BJ (cell line): ENCODE results near the gene GSK3A. TPM values are rescaled to one million over a fixed set of nuclear protein-coding genes. Genes with fewer than 3 reads are reported as not detected.

Source experiments
- CTCF ChIA-PET: fragments of 350-600 bp; formaldehyde crosslinking; extraction: SDS; loops from one replicate; lab custom pipeline; 2021; ENCODE audit warnings: antibody characterized with exemption, inconsistent platforms; lab: Yijun Ruan, JAX
- POLR2A ChIA-PET: fragments of 300-600 bp; sonication (Branson Sonifier 250); formaldehyde crosslinking; extraction: SDS; loops from one replicate; lab custom pipeline; 2021; ENCODE audit warnings: antibody characterized with exemption; lab: Charles Lee
- DNase-seq: peaks from one replicate; pipeline ENCODE4 v3.0.0-alpha.2; 2011; ENCODE audit warnings: low read depth
- H3K27me3 ChIP-seq: 2 replicates; pipeline ENCODE4 v1.6.0; 2011; ENCODE audit warnings: low read length; ENCODE audit not compliant: control insufficient read depth, insufficient read depth
- H3K36me3 ChIP-seq: 2 replicates; pipeline ENCODE4 v1.5.1; 2011; ENCODE audit warnings: low read length; ENCODE audit not compliant: control insufficient read depth, insufficient read depth
- H3K4me3 ChIP-seq: 2 replicates; pipeline ENCODE4 v1.5.1; 2011; ENCODE audit warnings: low read depth, mild to moderate bottlenecking, control low read depth, low read length
- polyA plus RNA-seq: library from polyadenylated mRNA; depleted of rRNA; stranded (reverse); fragments of >200 nt; gene quantifications from 2 replicates; pipeline ENCODE4 v1.2.3, GENCODE V29; 2011
- TF ChIP-seq, protein P1 (sequence below): IDR thresholded peaks from 2 replicates; pipeline ENCODE4 v1.5.1; 2011; ENCODE audit warnings: low read depth, mild to moderate bottlenecking, control low read depth, inconsistent platforms, low read length, moderate library complexity; ENCODE audit not compliant: insufficient read depth

GSK3A gene
- polyA plus RNA-seq, 1 experiment, result 36.1 TPM

DNA sequence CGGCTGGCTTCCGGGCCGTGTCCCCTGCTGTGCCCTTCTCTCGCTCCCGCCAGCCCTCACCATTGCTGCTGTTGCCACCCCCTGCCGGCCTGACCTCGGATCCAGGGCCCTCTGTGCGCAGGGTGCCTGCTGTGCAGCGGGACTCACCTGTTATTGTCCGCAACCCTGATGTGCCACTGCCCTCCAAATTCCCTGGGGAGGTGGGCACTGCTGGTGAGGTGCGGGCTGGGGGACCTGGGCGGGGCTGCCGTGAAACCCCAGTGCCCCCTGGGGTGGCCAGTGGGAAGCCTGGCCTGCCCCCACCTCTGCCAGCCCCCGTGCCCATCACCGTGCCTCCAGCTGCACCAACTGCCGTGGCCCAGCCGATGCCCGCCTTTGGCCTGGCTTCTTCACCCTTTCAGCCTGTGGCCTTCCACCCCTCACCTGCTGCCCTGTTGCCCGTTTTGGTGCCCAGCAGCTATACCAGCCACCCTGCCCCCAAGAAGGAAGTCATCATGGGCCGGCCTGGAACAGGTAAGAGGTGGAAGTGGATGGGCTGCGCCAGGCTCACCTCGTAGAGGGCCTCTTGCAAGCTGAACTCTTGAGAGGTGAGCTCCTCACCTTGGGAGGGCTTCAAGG is 31.8 kb upstream of the GSK3A start:
- TF ChIP-seq, protein P1, sequence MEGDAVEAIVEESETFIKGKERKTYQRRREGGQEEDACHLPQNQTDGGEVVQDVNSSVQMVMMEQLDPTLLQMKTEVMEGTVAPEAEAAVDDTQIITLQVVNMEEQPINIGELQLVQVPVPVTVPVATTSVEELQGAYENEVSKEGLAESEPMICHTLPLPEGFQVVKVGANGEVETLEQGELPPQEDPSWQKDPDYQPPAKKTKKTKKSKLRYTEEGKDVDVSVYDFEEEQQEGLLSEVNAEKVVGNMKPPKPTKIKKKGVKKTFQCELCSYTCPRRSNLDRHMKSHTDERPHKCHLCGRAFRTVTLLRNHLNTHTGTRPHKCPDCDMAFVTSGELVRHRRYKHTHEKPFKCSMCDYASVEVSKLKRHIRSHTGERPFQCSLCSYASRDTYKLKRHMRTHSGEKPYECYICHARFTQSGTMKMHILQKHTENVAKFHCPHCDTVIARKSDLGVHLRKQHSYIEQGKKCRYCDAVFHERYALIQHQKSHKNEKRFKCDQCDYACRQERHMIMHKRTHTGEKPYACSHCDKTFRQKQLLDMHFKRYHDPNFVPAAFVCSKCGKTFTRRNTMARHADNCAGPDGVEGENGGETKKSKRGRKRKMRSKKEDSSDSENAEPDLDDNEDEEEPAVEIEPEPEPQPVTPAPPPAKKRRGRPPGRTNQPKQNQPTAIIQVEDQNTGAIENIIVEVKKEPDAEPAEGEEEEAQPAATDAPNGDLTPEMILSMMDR, result no peak
- ChIA-PET CTCF (interaction anchor here (0.9 to 1.6 kb wide), 3 partner anchors 11 to 198 kb away, joined by 3 to 6 read pairs (median 3); partner anchors contain the start of gene ZNF574), POLR2A (no interaction called here)
- H3K36me3 ChIP-seq, result peaks cover 22% of the 10 kb centered on the region
- no peak for DNase-seq
- H3K27me3 ChIP-seq, result no peaks in the 10 kb centered on the region
- no peak overlapping the region for H3K4me3 ChIP-seq

DNA sequence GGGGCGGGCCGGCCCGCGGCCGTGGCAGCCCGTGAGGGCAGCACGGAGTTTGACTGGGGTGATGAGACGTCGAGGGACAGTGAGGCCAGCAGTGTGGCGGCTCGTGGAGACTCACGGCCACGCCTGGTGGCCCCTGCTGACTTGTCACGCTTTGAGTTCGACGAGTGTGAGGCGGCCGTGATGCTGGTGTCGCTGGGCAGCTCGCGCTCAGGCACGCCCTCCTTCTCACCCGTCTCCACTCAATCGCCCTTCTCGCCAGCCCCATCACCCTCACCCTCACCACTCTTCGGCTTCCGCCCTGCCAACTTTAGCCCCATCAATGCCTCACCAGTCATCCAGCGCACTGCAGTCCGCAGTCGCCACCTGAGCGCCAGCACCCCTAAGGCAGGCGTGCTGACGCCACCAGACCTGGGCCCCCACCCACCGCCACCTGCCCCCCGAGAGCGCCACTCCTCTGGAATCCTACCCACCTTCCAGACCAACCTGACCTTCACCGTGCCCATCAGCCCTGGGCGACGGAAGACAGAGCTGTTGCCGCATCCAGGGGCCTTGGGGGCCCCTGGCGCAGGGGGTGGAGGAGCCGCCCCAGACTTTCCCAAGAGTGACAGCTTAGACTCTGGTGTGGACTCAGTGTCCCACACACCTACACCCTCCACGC is 31.1 kb upstream of the GSK3A start:
- TF ChIP-seq, protein P1, result no peak
- Histone ChIP-seq H3K36me3 (peaks cover 22% of the 10 kb centered on the region), H3K4me3 (no peak overlapping the region), H3K27me3 (no peaks in the 10 kb centered on the region)
- ChIA-PET CTCF (no interaction called here), POLR2A (no interaction called here)
- no peak for DNase-seq

DNA sequence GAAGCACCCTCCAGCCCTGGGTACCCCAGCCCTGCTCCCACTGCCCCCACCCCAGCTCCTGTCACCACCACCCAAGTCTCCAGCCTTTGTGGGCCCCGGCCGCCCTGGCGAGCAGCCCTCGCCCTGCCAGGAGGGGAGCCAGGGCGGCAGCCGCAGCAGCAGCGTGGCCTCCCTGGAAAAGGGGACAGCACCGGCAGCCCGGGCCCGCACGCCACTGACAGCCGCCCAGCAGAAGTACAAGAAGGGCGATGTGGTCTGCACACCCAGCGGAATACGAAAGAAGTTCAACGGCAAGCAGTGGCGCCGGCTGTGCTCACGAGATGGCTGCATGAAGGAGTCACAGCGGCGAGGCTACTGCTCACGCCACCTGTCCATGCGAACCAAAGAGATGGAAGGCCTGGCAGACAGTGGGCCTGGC is 30.6 kb upstream of the GSK3A start:
- no peaks in the 10 kb centered on the region for H3K27me3 ChIP-seq
- POLR2A ChIA-PET, result no interaction called here
- no peak for DNase-seq
- H3K36me3 ChIP-seq, result peaks cover 22% of the 10 kb centered on the region
- CTCF ChIA-PET, result interaction anchor here (4.2 kb wide), 1 partner anchor 27 kb away, joined by 20 read pairs; no protein-coding TSS in a partner anchor
- H3K4me3 ChIP-seq, result no peak overlapping the region
- TF ChIP-seq, protein P1, result no peak

- TF ChIP-seq, protein P1, result no peak
- ChIA-PET POLR2A (no interaction called here), CTCF (interaction anchor here (4.2 kb wide), 1 partner anchor 26 kb away, joined by 20 read pairs; no protein-coding TSS in a partner anchor)
- H3K4me3 ChIP-seq, result no peak overlapping the region
- DNase-seq, result no peak
- no peaks in the 10 kb centered on the region for H3K27me3 ChIP-seq
- H3K36me3 ChIP-seq, result peaks cover 22% of the 10 kb centered on the region
Measured at GRCh38 chr19:42272535-42272897, 30.1 kb upstream of the GSK3A start.

GRCh38 chr19:42271861-42272534 is 29.6 kb upstream of the GSK3A start:
- H3K27me3 ChIP-seq, result no peaks in the 10 kb centered on the region
- H3K36me3 ChIP-seq, result peaks cover 22% of the 10 kb centered on the region
- CTCF ChIA-PET, result interaction anchor here (4.2 kb wide), 1 partner anchor 26 kb away, joined by 20 read pairs; no protein-coding TSS in a partner anchor
- TF ChIP-seq, protein P1, result no peak
- POLR2A ChIA-PET, result no interaction called here
- H3K4me3 ChIP-seq, result no peak overlapping the region
- no peak for DNase-seq
